ENCODE results near the gene IL22RA1.

GRCh38 chr1:24151175-24151533, 8.2 kb upstream of the IL22RA1 start:
- TF ChIP-seq, protein P1, sequence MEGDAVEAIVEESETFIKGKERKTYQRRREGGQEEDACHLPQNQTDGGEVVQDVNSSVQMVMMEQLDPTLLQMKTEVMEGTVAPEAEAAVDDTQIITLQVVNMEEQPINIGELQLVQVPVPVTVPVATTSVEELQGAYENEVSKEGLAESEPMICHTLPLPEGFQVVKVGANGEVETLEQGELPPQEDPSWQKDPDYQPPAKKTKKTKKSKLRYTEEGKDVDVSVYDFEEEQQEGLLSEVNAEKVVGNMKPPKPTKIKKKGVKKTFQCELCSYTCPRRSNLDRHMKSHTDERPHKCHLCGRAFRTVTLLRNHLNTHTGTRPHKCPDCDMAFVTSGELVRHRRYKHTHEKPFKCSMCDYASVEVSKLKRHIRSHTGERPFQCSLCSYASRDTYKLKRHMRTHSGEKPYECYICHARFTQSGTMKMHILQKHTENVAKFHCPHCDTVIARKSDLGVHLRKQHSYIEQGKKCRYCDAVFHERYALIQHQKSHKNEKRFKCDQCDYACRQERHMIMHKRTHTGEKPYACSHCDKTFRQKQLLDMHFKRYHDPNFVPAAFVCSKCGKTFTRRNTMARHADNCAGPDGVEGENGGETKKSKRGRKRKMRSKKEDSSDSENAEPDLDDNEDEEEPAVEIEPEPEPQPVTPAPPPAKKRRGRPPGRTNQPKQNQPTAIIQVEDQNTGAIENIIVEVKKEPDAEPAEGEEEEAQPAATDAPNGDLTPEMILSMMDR (IDR thresholded peaks at IDR 0.05; ENCODE audit: insufficient read depth, low read depth, low read length), result no peak
- TF ChIP-seq EZH2 (IDR thresholded peaks at IDR 0.05; ENCODE audit: insufficient read depth, low read length), result no peak

Measured in astrocyte (in vitro differentiated cells and primary cell).